ENCODE measurements around the gene KLHL35.

Gene KLHL35

GRCh38 chr11:75468534-75469340 is 35.7 kb upstream of the KLHL35 start:
- DNase-seq (ENCODE audit: low read depth), result peak; percentile 90
- H3K4me3 ChIP-seq (ENCODE audit: control insufficient read depth, low read depth, low read length), result no peak overlapping the region
- no peak for TF ChIP-seq CTCF (conservative IDR thresholded peaks at IDR 0.05; ENCODE audit: control insufficient read depth, insufficient read depth, low read depth, low read length)

DNA sequence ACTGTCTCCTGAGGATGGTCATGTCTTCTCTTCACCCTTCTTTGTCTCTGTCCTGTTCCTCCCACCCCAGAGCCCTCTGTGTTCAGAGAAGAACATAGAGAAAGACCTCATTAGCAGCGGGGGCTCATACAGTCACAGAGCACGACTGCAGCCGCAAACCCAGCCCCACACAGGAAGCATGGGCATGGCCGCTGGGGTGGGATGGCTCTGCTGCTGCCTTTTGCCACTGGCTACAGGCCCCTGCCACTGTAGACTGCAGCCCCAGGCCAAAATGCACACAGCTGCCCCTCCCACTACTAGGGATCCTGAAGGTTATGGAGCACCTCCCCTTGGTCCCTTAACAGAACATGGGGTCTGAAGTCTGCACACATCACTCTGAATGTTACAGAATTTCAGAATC is 34.9 kb upstream of the KLHL35 start:
- TF ChIP-seq CTCF (conservative IDR thresholded peaks at IDR 0.05; ENCODE audit: control insufficient read depth, insufficient read depth, low read depth, low read length), result no peak
- no peak for DNase-seq (ENCODE audit: low read depth)
- no peak overlapping the region for H3K4me3 ChIP-seq (ENCODE audit: control insufficient read depth, low read depth, low read length)

DNA sequence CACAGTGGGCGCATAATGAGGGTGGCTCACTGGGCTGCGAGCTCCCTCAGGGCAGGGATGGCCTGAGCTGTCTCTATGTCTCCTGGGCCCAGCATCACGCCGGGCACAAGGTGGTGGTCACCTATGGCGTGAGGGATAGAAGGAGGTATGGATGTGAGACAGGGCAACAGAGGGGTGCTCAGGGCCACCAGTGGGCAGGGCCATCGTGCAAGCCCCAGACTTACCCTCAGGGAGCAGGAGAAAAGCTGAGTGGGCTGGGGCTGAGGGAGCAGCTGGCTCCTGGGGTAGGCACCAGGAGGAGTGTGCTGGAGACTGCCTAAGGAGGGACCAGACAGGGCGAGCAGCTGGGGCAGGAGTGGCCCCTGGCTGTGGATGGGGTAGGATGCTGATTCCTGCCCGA is 34.3 kb upstream of the KLHL35 start:
- no peak for DNase-seq (ENCODE audit: low read depth)
- TF ChIP-seq CTCF (conservative IDR thresholded peaks at IDR 0.05; ENCODE audit: control insufficient read depth, insufficient read depth, low read depth, low read length), result no peak
- no peak overlapping the region for H3K4me3 ChIP-seq (ENCODE audit: control insufficient read depth, low read depth, low read length)

DNA sequence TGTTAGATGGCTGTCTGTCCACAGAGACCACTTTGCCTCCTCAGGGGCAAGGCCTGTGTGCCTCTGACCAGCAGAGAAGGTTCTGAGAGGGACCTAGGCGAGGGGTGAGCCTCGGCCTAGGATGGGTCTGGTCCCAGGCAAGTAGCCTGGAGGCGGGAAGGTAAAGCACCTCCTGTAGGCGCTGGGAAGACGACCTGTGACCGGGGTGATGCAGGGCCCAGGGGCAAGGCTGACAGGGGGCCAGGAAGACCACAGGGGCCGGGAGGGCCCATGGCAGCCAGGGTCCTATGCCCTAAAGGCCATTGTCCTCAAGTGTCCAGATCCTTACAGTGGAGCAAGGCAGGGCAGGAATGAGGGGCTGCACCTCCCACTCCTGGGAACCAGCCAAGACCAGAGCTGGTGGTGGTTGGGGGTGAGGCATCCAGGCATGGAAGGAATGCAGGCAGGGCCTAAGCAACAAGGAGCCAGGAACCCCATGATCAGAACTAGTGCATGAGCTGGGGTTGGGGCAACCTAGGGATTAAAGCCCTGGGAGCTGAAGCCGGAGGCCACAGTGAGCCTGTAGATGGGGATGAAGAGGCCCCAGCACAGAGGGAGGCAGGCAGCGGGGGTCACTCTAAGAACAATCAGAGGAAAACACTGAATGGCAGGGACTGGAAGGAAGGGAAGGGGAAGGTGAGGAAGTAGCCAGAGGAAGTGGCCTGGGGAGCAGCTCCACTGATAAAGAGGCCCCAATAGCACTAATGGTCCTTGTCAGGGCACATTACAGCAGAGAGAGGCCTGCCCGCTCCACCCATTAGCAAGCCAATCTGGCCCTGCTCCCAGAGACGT is 32.9 kb upstream of the KLHL35 start:
- no peak for TF ChIP-seq CTCF (conservative IDR thresholded peaks at IDR 0.05; ENCODE audit: control insufficient read depth, insufficient read depth, low read depth, low read length)
- no peak overlapping the region for H3K4me3 ChIP-seq (ENCODE audit: control insufficient read depth, low read depth, low read length)
- DNase-seq (ENCODE audit: low read depth), result no peak

DNA sequence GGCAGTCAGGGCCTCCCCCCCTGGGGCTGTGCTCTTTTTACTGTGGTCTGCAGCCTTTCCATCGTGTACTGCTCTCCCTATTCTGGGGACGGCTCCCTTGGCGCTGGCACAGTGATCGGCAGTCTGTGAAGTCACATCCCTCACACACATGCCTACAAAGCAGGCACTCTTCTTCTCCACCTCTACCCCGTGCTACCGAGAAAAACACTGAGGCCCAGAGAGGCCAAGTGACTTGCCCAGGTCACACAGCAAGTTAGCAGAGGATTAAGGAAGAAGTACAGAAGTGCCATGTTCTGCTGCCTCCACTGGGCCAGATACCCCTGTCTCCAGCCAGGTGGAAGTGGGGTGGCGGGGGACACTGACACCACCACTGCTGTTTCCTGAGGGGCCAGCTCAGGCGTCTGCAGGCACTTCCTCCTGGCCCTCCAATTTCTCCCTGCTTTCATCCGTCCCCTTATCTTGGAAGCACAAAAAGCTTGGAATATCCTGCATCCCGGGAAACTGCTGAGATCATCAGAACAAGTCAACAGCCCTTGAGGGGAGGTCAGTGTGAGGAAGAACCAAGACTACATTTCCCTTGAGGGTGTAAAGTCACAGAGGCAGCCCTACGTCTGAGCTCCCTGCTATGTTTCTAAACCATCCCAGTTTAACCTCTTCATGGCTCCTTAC is 30.2 kb upstream of the KLHL35 start:
- no peak overlapping the region for H3K4me3 ChIP-seq (ENCODE audit: control insufficient read depth, low read depth, low read length)
- TF ChIP-seq CTCF (conservative IDR thresholded peaks at IDR 0.05; ENCODE audit: control insufficient read depth, insufficient read depth, low read depth, low read length), result no peak
- DNase-seq (ENCODE audit: low read depth), result no peak

DNA sequence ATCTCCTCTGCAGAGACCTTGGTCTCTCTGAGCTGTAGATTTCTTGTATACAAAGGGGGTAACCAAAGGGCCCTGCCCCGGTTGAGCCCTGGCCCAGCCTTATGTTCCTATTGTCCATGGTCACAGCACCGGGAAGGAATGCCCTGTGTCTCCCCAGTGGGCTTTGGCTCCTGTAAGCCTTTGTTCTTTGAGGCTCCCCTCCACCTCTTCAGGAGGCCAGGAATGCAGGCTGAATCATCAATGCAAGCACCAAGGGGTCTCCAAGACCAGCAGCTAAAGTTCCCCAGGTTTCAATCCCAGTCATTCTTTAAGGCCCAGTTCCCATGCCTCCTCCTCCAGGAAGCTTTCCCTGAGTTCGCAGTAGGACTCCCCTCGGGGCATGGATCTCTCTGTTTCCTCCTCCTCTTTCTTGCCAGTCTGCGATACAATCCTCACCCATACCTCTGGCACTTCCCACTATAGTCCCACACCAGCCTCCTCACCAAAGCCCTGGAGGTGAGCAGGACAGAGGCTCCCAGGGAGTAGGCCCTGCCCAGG is 29.2 kb upstream of the KLHL35 start:
- TF ChIP-seq CTCF (conservative IDR thresholded peaks at IDR 0.05; ENCODE audit: control insufficient read depth, insufficient read depth, low read depth, low read length), result no peak

More for the DNA sequence above, 29.2 kb upstream of the KLHL35 start:
- no peak for DNase-seq (ENCODE audit: low read depth)
- H3K4me3 ChIP-seq (ENCODE audit: control insufficient read depth, low read depth, low read length), result no peak overlapping the region

Measured in fibroblast of mammary gland (primary cell).